ENCODE data around the gene WWOX. TPM values are rescaled to one million over a fixed set of nuclear protein-coding genes. Genes with fewer than 3 reads are reported as not detected.

WWOX gene
- total RNA-seq, 3 donors from 2014 or later, result 11.7 to 18.0 (median 13.8) TPM

GRCh38 chr16:79042141-79042540 lies 942.7 kb downstream of the WWOX start:
- no peak for TF ChIP-seq CTCF (IDR thresholded peaks at IDR 0.05)
- Histone ChIP-seq H3K4me3 (no peak overlapping the region), H3K9me3 (no peaks in the 10 kb centered on the region), H3K36me3 (ENCODE audit: low read depth) (no peaks in the 10 kb centered on the region), H3K4me1 (ENCODE audit: low read depth) (no peaks in the 10 kb centered on the region)
- ATAC-seq (no peak), DNase-seq (no peak)
- intact Hi-C loops (cut with DNase I, micrococcal nuclease), result no loop called here

- no peak for ATAC-seq
- Histone ChIP-seq H3K4me1 (ENCODE audit: low read depth) (no peaks in the 10 kb centered on the region), H3K4me3 (no peak overlapping the region), H3K36me3 (ENCODE audit: low read depth) (no peaks in the 10 kb centered on the region), H3K9me3 (no peaks in the 10 kb centered on the region)
- intact Hi-C loops (cut with DNase I, micrococcal nuclease), result no loop called here
- no peak for TF ChIP-seq CTCF (IDR thresholded peaks at IDR 0.05)
- no peak for DNase-seq
These were observed 943.4 kb downstream of the WWOX start for GRCh38 chr16:79042886-79043285.

GRCh38 chr16:79045191-79045590 lies 945.7 kb downstream of the WWOX start:
- Histone ChIP-seq H3K9me3 (no peaks in the 10 kb centered on the region), H3K4me3 (no peak overlapping the region), H3K36me3 (ENCODE audit: low read depth) (no peaks in the 10 kb centered on the region), H3K4me1 (ENCODE audit: low read depth) (no peaks in the 10 kb centered on the region)
- TF ChIP-seq CTCF (IDR thresholded peaks at IDR 0.05), result no peak
- DNase-seq (no peak), ATAC-seq (no peak)
- intact Hi-C loops (cut with DNase I, micrococcal nuclease), result no loop called here

- DNase-seq (peak in 1 of 3 donors; percentile 13), ATAC-seq (peak; percentile 34)
- no peaks in the 10 kb centered on the region for H3K36me3 ChIP-seq (ENCODE audit: low read depth)
- no peak overlapping the region for H3K4me3 ChIP-seq
- TF ChIP-seq CTCF (IDR thresholded peaks at IDR 0.05), result peak; percentile 9
- H3K9me3 ChIP-seq, result no peaks in the 10 kb centered on the region
- no peaks in the 10 kb centered on the region for H3K4me1 ChIP-seq (ENCODE audit: low read depth)
- intact Hi-C loops (cut with DNase I, micrococcal nuclease), result no loop called here
These were observed 947.9 kb downstream of the WWOX start for GRCh38 chr16:79047337-79047736.

- Histone ChIP-seq H3K9me3 (peaks cover 3% of the 10 kb centered on the region), H3K4me1 (ENCODE audit: low read depth) (peaks cover 3% of the 10 kb centered on the region), H3K36me3 (ENCODE audit: low read depth) (no peaks in the 10 kb centered on the region), H3K4me3 (no peak overlapping the region)
- intact Hi-C loops (cut with DNase I, micrococcal nuclease), result no loop called here
- TF ChIP-seq CTCF (IDR thresholded peaks at IDR 0.05), result no peak
- no peak for ATAC-seq
- no peak for DNase-seq
These were observed 949.6 kb downstream of the WWOX start for GRCh38 chr16:79049040-79049439.

- Histone ChIP-seq H3K36me3 (ENCODE audit: low read depth) (no peaks in the 10 kb centered on the region), H3K4me1 (ENCODE audit: low read depth) (peaks cover 7% of the 10 kb centered on the region), H3K4me3 (no peak overlapping the region), H3K9me3 (peaks cover 3% of the 10 kb centered on the region)
- ATAC-seq (no peak), DNase-seq (no peak)
- intact Hi-C loops (cut with DNase I, micrococcal nuclease), result no loop called here
- TF ChIP-seq CTCF (IDR thresholded peaks at IDR 0.05), result no peak
These were observed 950.6 kb downstream of the WWOX start for GRCh38 chr16:79050063-79050462.
